IPS DF 6.9 (cell line): ENCODE results near the gene CHERP.
"Not testable (repeated sequence)": the region's sequence is repeated elsewhere in the genome, so short reads cannot be mapped to it uniquely, and the experiment has no call there.

Experiments used
- DNase-seq: peaks from one replicate; pipeline ENCODE4 v3.0.0-alpha.2; 2013; ENCODE audit warnings: low read depth, low spot score
- H3K27ac ChIP-seq: one replicate; pipeline ENCODE4 v1.5.1; 2013; ENCODE audit warnings: low read length, control low read depth
- H3K27me3 ChIP-seq: 2 replicates; pipeline ENCODE4 v1.6.1; 2013; ENCODE audit warnings: mild to moderate bottlenecking, low read length; ENCODE audit not compliant: control insufficient read depth, insufficient read depth
- H3K36me3 ChIP-seq: 2 replicates; pipeline ENCODE4 v1.6.1; 2013; ENCODE audit warnings: low read length; ENCODE audit not compliant: control insufficient read depth, insufficient read depth
- H3K4me1 ChIP-seq: 2 replicates; pipeline ENCODE4 v1.6.1; 2013; ENCODE audit warnings: low read length; ENCODE audit not compliant: control insufficient read depth, insufficient read depth
- H3K4me3 ChIP-seq: 2 replicates; pipeline ENCODE4 v1.5.1; 2013; ENCODE audit warnings: mild to moderate bottlenecking, low read length
- H3K9me3 ChIP-seq: 2 replicates; pipeline ENCODE4 v1.6.1; 2013; ENCODE audit warnings: low read length, inconsistent platforms; ENCODE audit not compliant: control insufficient read depth, insufficient read depth
- WGBS: extraction: QIAGEN DNeasy Blood & Tissue Kit; methylation state at CpG from one replicate; pipeline ENCODE4 v1.1.7; 2013; ENCODE audit warnings: mixed read lengths, missing lambda C conversion rate; ENCODE audit not compliant: insufficient read length, insufficient coverage; 5-methylcytosine and 5-hydroxymethylcytosine counted together

CHERP gene

DNA sequence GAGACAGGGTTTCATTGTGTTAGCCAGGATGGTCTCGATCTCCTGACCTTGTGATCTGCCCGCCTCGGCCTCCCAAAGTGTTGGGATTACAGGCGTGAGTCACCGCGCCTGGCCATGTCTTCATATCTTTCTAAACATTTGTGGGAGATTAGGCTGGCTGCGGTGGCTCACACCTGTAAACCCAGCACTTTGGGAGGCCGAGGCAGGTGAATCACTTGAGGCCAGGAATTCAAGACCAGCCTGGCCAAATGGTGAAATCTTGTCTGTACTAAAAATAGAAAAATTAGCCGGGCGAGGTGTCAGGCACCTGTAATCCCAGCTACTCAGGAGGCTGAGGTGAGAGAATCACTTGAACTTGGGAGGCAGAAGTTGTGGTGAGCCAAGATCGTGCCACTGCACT lies 36.1 kb downstream of the CHERP start:
- not testable (repeated sequence) for H3K27ac ChIP-seq, H3K27me3 ChIP-seq, H3K4me1 ChIP-seq, H3K4me3 ChIP-seq, H3K36me3 ChIP-seq, DNase-seq, H3K9me3 ChIP-seq
- WGBS = no CpG with 5 or more reads among the region's 11 CpGs

DNA sequence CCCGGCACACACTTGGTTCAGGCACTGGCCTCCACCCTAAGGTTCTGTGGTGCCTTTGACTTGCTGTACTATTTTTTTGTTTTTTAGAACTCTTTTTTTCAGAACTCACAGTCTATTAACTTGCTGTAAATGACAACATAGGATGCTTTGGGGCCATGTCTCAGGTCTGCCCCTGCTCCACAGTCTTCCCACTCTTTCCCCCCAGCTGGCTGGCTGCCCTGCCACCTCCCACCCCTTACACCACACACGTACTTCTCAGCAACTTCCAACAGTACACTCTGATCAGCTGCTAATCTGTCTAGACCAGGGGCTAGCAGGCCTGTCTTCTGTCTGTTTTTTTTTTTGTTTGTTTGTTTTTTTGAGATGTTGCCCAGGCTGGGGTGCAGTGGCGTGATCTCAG lies 38.0 kb downstream of the CHERP start:
- H3K27ac ChIP-seq = no peak overlapping the region
- no CpG with 5 or more reads among the region's 3 CpGs for WGBS
- no peak for DNase-seq
- no peaks in the 10 kb centered on the region for H3K4me1 ChIP-seq
- H3K4me3 ChIP-seq = no peak overlapping the region
- H3K36me3 ChIP-seq = no peaks in the 10 kb centered on the region
- H3K9me3 ChIP-seq = no peaks in the 10 kb centered on the region
- no peaks in the 10 kb centered on the region for H3K27me3 ChIP-seq

DNA sequence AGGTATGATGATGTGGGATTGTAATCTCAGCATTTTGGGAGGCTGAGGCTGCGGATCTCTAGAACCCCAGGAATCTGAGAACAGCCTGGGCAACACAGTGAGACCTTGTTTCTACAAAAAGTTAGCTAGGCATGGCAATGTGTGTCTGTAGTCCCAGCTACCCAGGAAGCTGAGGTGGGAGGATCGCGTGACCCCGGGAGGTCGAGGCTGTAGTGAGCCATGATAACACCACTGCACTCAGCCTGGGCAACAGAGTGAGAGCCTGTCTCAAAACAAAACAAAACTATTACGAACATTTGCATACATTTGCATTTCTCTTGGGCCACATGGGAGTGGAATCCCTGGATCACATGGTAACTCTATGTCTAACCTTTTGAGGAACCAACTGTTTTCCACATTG lies 44.4 kb downstream of the CHERP start:
- no peaks in the 10 kb centered on the region for H3K4me1 ChIP-seq
- no CpG with 5 or more reads among the region's 6 CpGs for WGBS
- H3K27ac ChIP-seq = no peak overlapping the region

GRCh38 chr19:16497042-16497441 lies 45.2 kb downstream of the CHERP start:
- Histone ChIP-seq H3K27ac (no peak overlapping the region), H3K4me3 (no peak overlapping the region), H3K4me1 (no peaks in the 10 kb centered on the region), H3K36me3 (no peaks in the 10 kb centered on the region), H3K9me3 (no peaks in the 10 kb centered on the region), H3K27me3 (no peaks in the 10 kb centered on the region)
- DNase-seq = no peak
- no CpG with 5 or more reads among the region's 12 CpGs for WGBS

More for the DNA sequence above, 44.4 kb downstream of the CHERP start:
- DNase-seq = no peak
- H3K36me3 ChIP-seq = no peaks in the 10 kb centered on the region
- H3K4me3 ChIP-seq = no peak overlapping the region
- no peaks in the 10 kb centered on the region for H3K9me3 ChIP-seq
- no peaks in the 10 kb centered on the region for H3K27me3 ChIP-seq

- H3K4me3 ChIP-seq = peak overlapping the region; percentile 76
- no peak overlapping the region for H3K27ac ChIP-seq
- H3K4me1 ChIP-seq = no peaks in the 10 kb centered on the region
- no peaks in the 10 kb centered on the region for H3K27me3 ChIP-seq
- no peaks in the 10 kb centered on the region for H3K36me3 ChIP-seq
- H3K9me3 ChIP-seq = no peaks in the 10 kb centered on the region
- no peak for DNase-seq
- WGBS = no CpG with 5 or more reads among the region's 16 CpGs
These were observed 45.6 kb downstream of the CHERP start for GRCh38 chr19:16496613-16496983.

GRCh38 chr19:16495982-16496612 lies 46.1 kb downstream of the CHERP start, which contains the start of the genes C19orf44 and CALR3:
TSS of gene C19orf44 (plus strand) at chr19:16496394. CDS start at chr19:16500793, 4,399 bp downstream.
TSS of gene CALR3 (minus strand) at chr19:16496167. CDS start at chr19:16496129, 38 bp downstream.
- no CpG with 5 or more reads among the region's 52 CpGs for WGBS
- H3K36me3 ChIP-seq = no peaks in the 10 kb centered on the region
- no peaks in the 10 kb centered on the region for H3K27me3 ChIP-seq
- no peaks in the 10 kb centered on the region for H3K4me1 ChIP-seq
- peak within 1 kb of the TSS; percentile 76 for H3K4me3 ChIP-seq
- H3K27ac ChIP-seq = no peak within 1 kb of the TSS
- H3K9me3 ChIP-seq = no peaks in the 10 kb centered on the region
- DNase-seq = peak; percentile 92

DNA sequence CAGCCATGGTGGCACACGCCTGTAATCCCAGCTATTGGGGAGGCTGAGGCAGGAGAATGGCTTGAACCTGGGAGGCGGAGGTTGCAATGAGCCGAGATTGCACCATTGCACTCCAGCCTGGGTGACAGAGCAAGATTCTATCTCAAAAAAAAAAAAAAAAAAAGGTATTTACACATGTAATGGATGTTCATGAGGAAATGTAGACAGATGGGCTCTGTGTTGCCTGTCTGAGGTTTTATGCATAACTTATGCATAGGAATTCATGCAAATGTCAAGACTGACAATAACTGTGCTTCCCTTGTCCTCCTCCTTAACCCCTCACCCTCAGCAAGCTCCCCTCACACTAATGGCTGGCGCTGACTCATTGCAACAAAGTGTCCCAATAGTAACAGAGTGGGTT lies 55.8 kb downstream of the CHERP start:
- WGBS = no CpG with 5 or more reads among the region's 4 CpGs

DNA sequence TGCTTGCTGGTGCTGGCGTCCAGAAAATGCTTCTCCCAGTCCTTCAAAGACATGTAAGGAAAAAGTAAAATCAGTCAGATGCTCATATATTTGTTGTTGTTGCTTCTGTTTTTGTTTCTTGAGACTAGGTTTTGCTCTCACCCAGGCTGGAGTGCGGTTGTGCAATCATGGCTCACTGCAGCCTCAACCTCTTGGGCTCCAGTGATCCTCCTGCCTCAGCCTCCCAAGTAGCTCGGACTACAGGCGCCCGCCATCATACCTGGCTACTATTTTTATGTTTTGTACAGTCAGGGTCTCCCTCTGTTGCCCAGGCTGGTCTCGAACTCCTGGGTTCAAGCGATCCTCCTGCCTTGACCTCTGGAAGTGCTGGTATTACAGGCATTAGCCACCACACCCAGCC lies 59.5 kb downstream of the CHERP start:
- Histone ChIP-seq H3K4me3 (no peak overlapping the region), H3K27ac (no peak overlapping the region), H3K27me3 (no peaks in the 10 kb centered on the region), H3K9me3 (no peaks in the 10 kb centered on the region), H3K4me1 (no peaks in the 10 kb centered on the region), H3K36me3 (no peaks in the 10 kb centered on the region)
- no peak for DNase-seq
- no CpG with 5 or more reads among the region's 7 CpGs for WGBS

More for the DNA sequence above, 55.8 kb downstream of the CHERP start:
- DNase-seq, H3K27me3 ChIP-seq, H3K36me3 ChIP-seq, H3K27ac ChIP-seq, H3K9me3 ChIP-seq, H3K4me1 ChIP-seq, H3K4me3 ChIP-seq: not testable (repeated sequence)

- H3K27ac ChIP-seq = no peak overlapping the region
- no CpG with 5 or more reads among the region's 1 CpG for WGBS
- no peak for DNase-seq
- no peaks in the 10 kb centered on the region for H3K4me1 ChIP-seq
- no peaks in the 10 kb centered on the region for H3K27me3 ChIP-seq
- no peaks in the 10 kb centered on the region for H3K36me3 ChIP-seq
- H3K9me3 ChIP-seq = no peaks in the 10 kb centered on the region
- H3K4me3 ChIP-seq = no peak overlapping the region
These were observed 64.9 kb downstream of the CHERP start for GRCh38 chr19:16477311-16477710.

DNA sequence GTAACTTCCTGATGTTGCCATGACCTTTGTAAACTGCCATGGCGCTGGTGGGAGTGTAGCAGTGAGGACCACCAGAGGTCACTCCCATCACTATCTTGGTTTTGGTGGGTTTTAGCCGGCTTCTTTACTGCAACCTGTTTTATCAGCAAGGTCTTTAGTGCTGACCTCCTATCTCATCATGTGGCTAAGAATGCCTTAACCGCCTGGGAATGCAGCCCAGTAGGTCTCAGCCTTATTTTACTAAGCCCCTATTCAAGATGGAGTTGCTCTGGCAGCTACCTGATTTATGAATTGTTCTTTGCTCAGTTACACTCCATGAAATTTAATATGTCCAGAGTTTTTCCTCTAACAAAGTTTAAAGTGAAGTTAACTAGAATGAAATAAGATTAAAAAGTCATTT lies 65.8 kb downstream of the CHERP start:
- Histone ChIP-seq H3K36me3 (no peaks in the 10 kb centered on the region), H3K4me1 (no peaks in the 10 kb centered on the region), H3K9me3 (no peaks in the 10 kb centered on the region), H3K27me3 (no peaks in the 10 kb centered on the region), H3K4me3 (no peak overlapping the region), H3K27ac (no peak overlapping the region)
- WGBS = no CpG with 5 or more reads among the region's 3 CpGs
- DNase-seq = no peak

GRCh38 chr19:16473875-16474392 lies 68.3 kb downstream of the CHERP start:
- no peaks in the 10 kb centered on the region for H3K36me3 ChIP-seq
- no peaks in the 10 kb centered on the region for H3K27me3 ChIP-seq
- H3K9me3 ChIP-seq = no peaks in the 10 kb centered on the region
- no peak overlapping the region for H3K4me3 ChIP-seq
- H3K4me1 ChIP-seq = peaks cover 1% of the 10 kb centered on the region; the same call in 1 of the 2 replicates
- DNase-seq = no peak
- no peak overlapping the region for H3K27ac ChIP-seq
- WGBS = no CpG with 5 or more reads among the region's 13 CpGs
